Left forelimb (tissue), 1 donor: ENCODE data around the gene SORBS1.

ENCODE experiments used
- DNase-seq: peaks from one replicate; pipeline ENCODE4 v3.0.0-alpha.2; 2018; ENCODE audit warnings: low spot score

The SORBS1 gene

GRCh38 chr10:95459446-95460045 lies 101.6 kb downstream of the SORBS1 start:
- no peak for DNase-seq

GRCh38 chr10:95458871-95459270 lies 102.3 kb downstream of the SORBS1 start:
- DNase-seq = no peak

GRCh38 chr10:95458014-95458413 lies 103.2 kb downstream of the SORBS1 start:
- no peak for DNase-seq

- no peak for DNase-seq
Observed at GRCh38 chr10:95457319-95457886, 103.8 kb downstream of the SORBS1 start.

- DNase-seq = no peak
Observed at GRCh38 chr10:95456516-95456915, 104.7 kb downstream of the SORBS1 start.

GRCh38 chr10:95454940-95455339 lies 106.2 kb downstream of the SORBS1 start:
- no peak for DNase-seq

GRCh38 chr10:95454356-95454755 lies 106.8 kb downstream of the SORBS1 start:
- DNase-seq = no peak

- no peak for DNase-seq
Observed at GRCh38 chr10:95451568-95452524, 109.3 kb downstream of the SORBS1 start.

- no peak for DNase-seq
Observed at GRCh38 chr10:95451150-95451549, 110.0 kb downstream of the SORBS1 start.

- no peak for DNase-seq
Observed at GRCh38 chr10:95450188-95450587, 111.0 kb downstream of the SORBS1 start.

GRCh38 chr10:95447685-95448084 lies 113.5 kb downstream of the SORBS1 start:
- DNase-seq = no peak

- DNase-seq = no peak
Observed at GRCh38 chr10:95445837-95446486, 115.2 kb downstream of the SORBS1 start.

- no peak for DNase-seq
Observed at GRCh38 chr10:95445223-95445836, 115.8 kb downstream of the SORBS1 start.

- no peak for DNase-seq
Observed at GRCh38 chr10:95444792-95445191, 116.4 kb downstream of the SORBS1 start.

- no peak for DNase-seq
Observed at GRCh38 chr10:95443636-95444035, 117.5 kb downstream of the SORBS1 start.

GRCh38 chr10:95442341-95442740 lies 118.8 kb downstream of the SORBS1 start:
- no peak for DNase-seq

GRCh38 chr10:95441547-95441923 lies 119.6 kb downstream of the SORBS1 start:
- DNase-seq = no peak

GRCh38 chr10:95440756-95441546 lies 120.2 kb downstream of the SORBS1 start:
- no peak for DNase-seq

GRCh38 chr10:95440038-95440725 lies 121.0 kb downstream of the SORBS1 start:
- no peak for DNase-seq

GRCh38 chr10:95438781-95439180 lies 122.4 kb downstream of the SORBS1 start:
- no peak for DNase-seq

GRCh38 chr10:95437669-95438068 lies 123.5 kb downstream of the SORBS1 start:
- no peak for DNase-seq
